GM19372 (cell line): ENCODE data around the gene LIAS.
"Not testable (repeated sequence)": the region's sequence is repeated elsewhere in the genome, so short reads cannot be mapped to it uniquely, and the experiment has no call there.

Source experiments
- ATAC-seq: cut with Tn5 transposase; IDR thresholded peaks from one replicate; pipeline ENCODE4 v1.9.1; 2021; ENCODE audit warnings: mild to moderate bottlenecking, low read depth, moderate library complexity; ENCODE audit not compliant: unreplicated experiment

Gene LIAS

DNA sequence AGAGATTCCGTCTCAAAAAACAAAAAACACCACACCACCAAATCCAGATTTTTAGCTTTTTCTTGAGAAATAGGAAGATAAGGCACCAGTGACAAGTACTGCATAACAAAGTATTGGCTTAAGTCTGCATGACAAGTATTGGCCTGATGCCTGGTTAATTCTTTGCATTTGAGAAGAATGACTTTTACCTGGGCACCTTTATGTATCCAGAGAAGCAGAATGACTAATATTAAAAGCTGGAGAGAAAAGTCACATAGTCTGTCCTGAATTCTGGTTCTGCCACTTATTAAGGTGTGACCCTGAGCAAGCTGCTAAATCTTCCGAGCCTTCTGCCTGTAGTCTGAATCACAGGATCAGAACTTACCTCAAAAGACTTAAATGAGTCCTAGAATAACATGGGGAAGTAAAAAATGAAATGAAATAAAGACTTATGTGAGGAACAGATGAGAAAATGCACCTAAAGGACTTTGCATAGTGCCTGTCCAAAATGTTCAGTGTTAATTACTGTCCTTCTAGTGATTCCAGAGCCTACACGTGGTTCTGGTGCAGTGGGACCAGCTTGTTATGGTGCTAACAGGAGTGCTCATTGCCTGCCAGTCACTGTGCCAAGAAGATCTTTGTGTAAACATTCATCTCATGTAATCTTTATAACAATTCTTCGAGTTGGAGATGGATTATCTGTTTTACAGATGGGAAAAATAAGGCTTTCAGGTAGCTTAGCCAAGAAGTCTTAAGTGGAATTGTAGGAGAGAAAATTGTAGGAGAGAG is 36.8 kb downstream of the LIAS start:
- no peak for ATAC-seq

GRCh38 chr4:39497909-39498726 is 39.3 kb downstream of the LIAS start:
- ATAC-seq = no peak

GRCh38 chr4:39498727-39499020 is 39.8 kb downstream of the LIAS start:
- ATAC-seq = no peak

DNA sequence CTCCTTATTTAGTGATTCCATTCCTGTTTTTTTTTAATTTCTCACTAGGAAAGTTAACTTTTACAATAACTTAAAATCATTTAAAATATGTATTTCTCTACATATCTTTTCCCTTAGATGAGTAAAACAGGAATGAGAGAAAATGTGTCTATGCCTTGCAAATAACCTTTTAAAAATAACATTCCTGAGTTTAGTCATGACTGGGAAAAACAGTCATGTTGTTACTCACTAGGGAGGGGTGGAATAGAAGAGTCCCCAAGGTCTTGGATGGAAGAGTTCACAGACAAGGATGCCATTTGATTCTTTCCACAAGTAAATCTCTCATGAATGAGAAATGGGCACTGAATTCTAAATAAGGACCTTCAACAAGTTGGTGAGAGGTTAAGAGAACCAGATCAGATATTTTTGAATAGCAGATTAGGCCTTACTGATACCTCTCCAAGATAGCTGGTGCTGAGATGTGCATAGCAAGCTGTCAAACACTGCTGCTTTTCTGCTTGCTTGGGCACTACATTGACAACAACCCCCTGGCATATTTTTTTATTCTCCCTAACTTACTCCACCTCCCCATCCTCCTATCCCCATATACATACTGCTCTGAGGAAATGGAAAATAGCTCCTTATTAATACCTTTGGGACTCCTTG is 43.3 kb downstream of the LIAS start:
- ATAC-seq = no peak

DNA sequence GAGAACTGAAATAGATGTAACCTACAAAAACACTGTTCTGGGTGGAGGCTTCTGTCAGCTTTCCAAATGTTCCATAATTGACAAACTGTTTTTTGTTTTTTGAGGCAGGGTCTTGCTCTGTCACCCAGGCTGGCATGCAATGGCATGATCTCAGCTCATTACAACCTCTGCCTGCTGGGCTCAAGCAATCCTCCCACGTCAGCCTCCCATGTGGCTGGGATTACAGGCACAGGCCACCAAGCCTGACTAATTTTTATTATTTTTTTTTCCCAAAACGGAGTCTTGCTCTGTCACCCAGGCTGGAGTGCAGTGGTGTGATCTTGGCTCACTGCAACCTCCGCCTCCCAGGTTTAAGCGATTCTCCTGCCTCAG is 43.8 kb downstream of the LIAS start:
- ATAC-seq = not testable (repeated sequence)

- no peak for ATAC-seq
Observed at GRCh38 chr4:39504538-39504937, 45.7 kb downstream of the LIAS start.

DNA sequence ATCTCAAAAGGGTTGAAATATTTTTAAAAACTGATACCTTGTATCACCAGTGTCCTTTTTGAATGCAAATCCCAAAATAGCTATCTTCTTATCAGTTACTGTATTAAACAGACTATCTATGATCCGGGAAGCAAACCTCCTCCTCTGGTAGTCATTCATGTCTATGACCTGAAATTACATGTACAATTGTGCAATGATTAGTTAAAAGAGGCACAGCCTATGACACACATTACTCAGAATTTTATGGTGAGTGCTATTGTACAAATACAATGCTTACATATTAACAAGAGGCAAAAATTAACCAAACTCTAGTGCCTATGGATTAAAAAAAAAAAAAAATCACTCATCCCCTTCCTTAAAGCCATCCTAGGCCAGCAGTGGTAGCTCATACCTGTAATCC is 46.7 kb downstream of the LIAS start:
- ATAC-seq = no peak

GRCh38 chr4:39510348-39510929 is 51.6 kb downstream of the LIAS start:
- no peak for ATAC-seq

- ATAC-seq = not testable (repeated sequence)
Observed at GRCh38 chr4:39514266-39514665, 55.4 kb downstream of the LIAS start.

GRCh38 chr4:39514888-39515401 is 56.1 kb downstream of the LIAS start:
- ATAC-seq = no peak

GRCh38 chr4:39515669-39516401 is 57.0 kb downstream of the LIAS start:
- ATAC-seq = not testable (repeated sequence)

GRCh38 chr4:39516407-39516966 is 57.6 kb downstream of the LIAS start:
- ATAC-seq = no peak

- ATAC-seq = no peak
Observed at GRCh38 chr4:39518484-39518883, 59.6 kb downstream of the LIAS start.

- ATAC-seq = no peak
Observed at GRCh38 chr4:39521253-39521919, 62.5 kb downstream of the LIAS start.

GRCh38 chr4:39522068-39522467 is 63.2 kb downstream of the LIAS start:
- no peak for ATAC-seq

DNA sequence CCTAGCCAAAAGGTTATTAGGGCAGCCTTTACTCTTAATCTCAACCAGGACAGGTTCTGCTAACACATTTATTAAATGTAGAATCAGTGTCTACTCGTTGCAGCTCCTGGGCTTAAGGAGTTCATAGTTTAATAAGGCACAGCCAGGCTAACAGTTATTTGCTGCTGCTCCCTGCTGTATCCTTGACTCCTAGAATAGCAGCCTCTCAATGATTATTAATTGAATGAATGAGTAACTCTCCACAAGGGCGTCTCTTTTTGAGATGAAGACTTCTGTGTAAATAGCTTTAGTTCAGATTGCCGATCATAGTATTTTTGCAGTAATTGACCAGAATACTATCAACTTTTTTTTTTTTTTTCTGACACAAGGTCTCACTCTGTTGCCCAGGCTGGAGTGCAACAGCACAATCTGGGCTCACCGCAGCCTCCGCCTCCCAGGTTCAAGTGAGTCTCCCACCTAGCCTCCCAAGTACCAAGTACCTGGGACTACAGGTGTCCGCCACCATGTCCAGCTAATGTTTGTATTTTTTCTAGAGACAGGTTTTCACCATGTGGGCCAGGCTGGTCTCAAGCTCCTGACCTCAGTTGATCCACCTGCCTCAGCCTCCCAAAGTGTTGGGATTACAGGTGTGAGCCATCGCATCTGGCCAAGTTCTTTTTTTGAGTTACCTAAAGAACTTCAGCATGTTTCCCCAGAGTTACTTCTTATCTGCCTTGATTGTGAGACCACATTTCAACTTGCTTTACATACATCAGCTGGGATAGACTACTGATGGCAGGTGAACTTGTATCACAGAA is 65.5 kb downstream of the LIAS start:
- no peak for ATAC-seq

- ATAC-seq = no peak
Observed at GRCh38 chr4:39525822-39526690, 67.2 kb downstream of the LIAS start.
